ENCODE data around the gene VAPA. TPM values are rescaled to one million over a fixed set of nuclear protein-coding genes. Genes with fewer than 3 reads are reported as not detected.

Gene VAPA
- total and polyA plus RNA-seq, 2 of the 4 experiments (the other 2 are of a cell fraction), result 199 to 206 TPM

DNA sequence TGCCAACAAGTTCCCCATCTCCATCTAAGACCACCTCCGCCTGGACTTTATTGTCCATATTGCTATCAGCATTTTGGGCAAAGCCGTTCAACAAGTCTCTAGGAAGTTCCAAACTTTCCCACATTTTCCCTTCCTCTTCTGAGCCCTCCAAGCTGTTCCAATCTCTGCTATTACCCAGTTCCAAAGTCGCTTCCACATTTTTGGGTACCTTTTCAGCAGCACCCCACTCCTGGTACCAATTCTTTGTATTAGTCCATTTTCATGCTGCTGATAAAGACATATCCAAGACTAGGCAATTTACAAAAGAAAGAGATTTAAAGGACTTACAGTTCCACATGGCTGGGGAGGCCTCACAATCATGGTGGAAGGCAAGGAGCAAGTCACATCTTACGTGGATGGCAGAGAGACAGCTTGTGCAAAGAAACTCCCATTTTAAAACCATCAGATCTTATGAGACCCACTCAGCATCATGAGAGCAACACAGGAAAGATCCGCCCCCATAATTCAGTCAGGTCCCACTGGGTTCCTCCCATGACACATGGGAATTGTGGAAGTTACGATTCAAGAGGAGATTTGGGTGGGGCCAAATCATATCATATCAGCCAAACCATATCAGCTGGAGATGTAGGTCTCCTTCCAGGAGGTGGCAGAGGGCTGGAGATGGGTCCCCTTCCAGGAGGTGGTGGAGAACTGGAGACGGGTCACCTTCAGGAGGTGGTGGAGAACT, 47.9 kb upstream of the VAPA start:
- 80% methylated on average over 3 of the region's 7 CpGs; no CpG with 5 or more reads in 1 of the 2 experiments for WGBS, 2 experiments (ENCODE audit: extremely low coverage in 2 of 2, insufficient read length in 1 of 2)
- Histone ChIP-seq H3K23ac (ENCODE audit: low read depth, low read length) (no peak overlapping the region), H3K79me1 (ENCODE audit: low read depth in 1 of 2, low read length in 2 of 2) (no peaks in the 10 kb centered on the region), H4K8ac (ENCODE audit: low read depth in 2 of 2, low read length in 2 of 2) (no peak overlapping the region), H3K27me3 (ENCODE audit: control insufficient read depth, insufficient read depth, low read length) (no peaks in the 10 kb centered on the region), H2AFZ (replicated peaks; ENCODE audit: low read length, poor library complexity) (no peak overlapping the region), H2BK5ac (ENCODE audit: low read depth, low read length, poor library complexity, severe bottlenecking) (no peak overlapping the region), H4K91ac (ENCODE audit: insufficient read depth, low read depth, low read length) (no peak overlapping the region), H4K20me1 (ENCODE audit: insufficient read depth, low read length) (no peaks in the 10 kb centered on the region), H2BK20ac (ENCODE audit: low read depth, low read length) (no peak overlapping the region), H3K4me1 (ENCODE audit: control insufficient read depth, insufficient read depth, low read length) (peaks cover 13% of the 10 kb centered on the region), H3K4me3 (ENCODE audit: insufficient read depth, low read depth, low read length) (no peak overlapping the region), H3K36me3 (ENCODE audit: control insufficient read depth, insufficient read depth, low read length) (peaks cover 3% of the 10 kb centered on the region; the same call in 1 of the 2 replicates), H3K56ac (ENCODE audit: extremely low read depth, insufficient read depth, low read length) (no peak overlapping the region), H3K4ac (ENCODE audit: low read depth, low read length) (no peak overlapping the region), H3K9ac (ENCODE audit: low read depth, low read length) (no peak overlapping the region), H3K27ac (ENCODE audit: insufficient read depth, low read length) (no peak overlapping the region), H4K5ac (ENCODE audit: low read depth, low read length) (no peak overlapping the region), H2BK120ac (ENCODE audit: low read depth, low read length) (no peak overlapping the region), H3K14ac (replicated peaks; ENCODE audit: low read depth, low read length) (no peak overlapping the region), H2BK15ac (ENCODE audit: low read depth, low read length) (no peak overlapping the region), H3K9me1 (ENCODE audit: insufficient read depth, low read length) (peaks cover 10% of the 10 kb centered on the region), H3K4me2 (ENCODE audit: low read depth, low read length) (no peak overlapping the region), H3K9me3 (ENCODE audit: control insufficient read depth, insufficient read depth, low read length) (peaks cover 13% of the 10 kb centered on the region; the same call in 1 of the 2 replicates), H3K18ac (ENCODE audit: low read depth, low read length) (no peak overlapping the region), H2AK5ac (ENCODE audit: low read depth, low read length) (no peak overlapping the region), H2AK9ac (replicated peaks; ENCODE audit: low read depth, low read length, poor library complexity) (no peak overlapping the region)
- DNase-seq (no peak), ATAC-seq (ENCODE audit: low read depth) (no peak)
- POLR2A ChIA-PET (ENCODE audit: unreplicated experiment), result no interaction called here
- CTCF ChIA-PET, result interaction anchor here (0.6 kb wide), 1 partner anchor 20 kb away, joined by 3 read pairs; no protein-coding TSS in a partner anchor
- in situ Hi-C loops (cut with MboI; ENCODE audit: low sequenced_read_pairs), result no loop called here
- BruUV-seq (replicated peaks), result no TSS peak
- dilution Hi-C loops (cut with HindIII; ENCODE audit: low sequenced_read_pairs, unreplicated experiment), result no loop called here
- intact Hi-C loops (cut with micrococcal nuclease), result no loop called here
- TF ChIP-seq CEBPB (IDR thresholded peaks at IDR 0.05; ENCODE audit: low read depth, low read length) (no peak), CHD1 (IDR thresholded peaks at IDR 0.05; ENCODE audit: low read depth, low read length) (no peak), POLR2A (IDR thresholded peaks at IDR 0.05; ENCODE audit: low read depth, low read length) (no peak), RCOR1 (IDR thresholded peaks at IDR 0.05; ENCODE audit: insufficient replicate concordance, low read length) (no peak), MXI1 (IDR thresholded peaks at IDR 0.05; ENCODE audit: borderline replicate concordance, low read depth, low read length) (no peak), NFE2L2 (IDR thresholded peaks at IDR 0.05; ENCODE audit: low read depth, low read length) (no peak), BHLHE40 (IDR thresholded peaks at IDR 0.05; ENCODE audit: low read depth, low read length) (no peak), FOS (IDR thresholded peaks at IDR 0.05; ENCODE audit: low read depth, low read length) (no peak)

Data from IMR-90 (cell line).